Thyroid gland (tissue), 4 donors: ENCODE data around the gene PCP2. TPM values are rescaled to one million over a fixed set of nuclear protein-coding genes. Genes with fewer than 3 reads are reported as not detected.

Source experiments
- DNase-seq, 2 donors: peaks; one replicate each; pipeline ENCODE4 v3.0.0-alpha.2; 2019
- H3K27ac ChIP-seq, 3 donors: fragments of 200-600 bp; sonication (generic); 1 replicate in 2 of 3; 2 replicates in 1 of 3; pipeline ENCODE4 v1.5.1; 2016 to 2019; ENCODE audit warnings: mild to moderate bottlenecking in 1 of 3, moderate library complexity in 1 of 3
- H3K27me3 ChIP-seq: fragments of 200-600 bp; sonication (generic); one replicate; pipeline ENCODE4 v1.5.1; 2019
- H3K36me3 ChIP-seq, 2 donors: fragments of 200-600 bp; sonication (generic); one replicate each; pipeline ENCODE4 v1.5.1; 2016 to 2019
- H3K4me1 ChIP-seq, 2 donors: fragments of 200-600 bp; sonication (generic); one replicate each; pipeline ENCODE4 v1.5.1; 2017 to 2019
- H3K4me3 ChIP-seq, 3 donors: fragments of 200-600 bp; sonication (generic); replicated peaks in 1 of 3; 1 replicate in 2 of 3; 2 replicates in 1 of 3; pipeline ENCODE4 v1.5.1; 2016; ENCODE audit warnings: mild to moderate bottlenecking in 1 of 3
- H3K9me3 ChIP-seq: fragments of 200-600 bp; sonication (generic); one replicate; pipeline ENCODE4 v1.5.1; 2017
- CTCF ChIP-seq, 6 experiments: fragments of 200-600 bp in 3 of 6; fragments of 450-650 bp in 3 of 6; sonication (generic) in 3 of 6; IDR thresholded peaks; one replicate each; pipeline ENCODE4 v1.5.1; 2016 to 2019; ENCODE audit warnings: antibody characterized with exemption in 6 of 6, mild to moderate bottlenecking in 2 of 6, inconsistent platforms in 1 of 6, moderate library complexity in 1 of 6
- POLR2A ChIP-seq, 2 donors: fragments of 450-650 bp; IDR thresholded peaks; one replicate each; pipeline ENCODE4 v1.6.1; 2017; ENCODE audit warnings: antibody characterized with exemption in 2 of 2, mild to moderate bottlenecking in 2 of 2, moderate library complexity in 1 of 2
- WGBS, 2 donors: methylation state at CpG; one replicate each; pipeline ENCODE4 v1.1.5; 2017; 5-methylcytosine and 5-hydroxymethylcytosine counted together
- intact Hi-C: fragments of 100-400 bp; cut with DNase I; formaldehyde crosslinking; loops from one replicate; pipeline ENCODE4 v1.15.1; 2023
- total RNA-seq, 4 donors: library from RNA; depleted of rRNA; stranded (reverse); fragments of >200 nt; gene quantifications; one replicate each; pipeline ENCODE4 v1.2.3, GENCODE V29; 2016

PCP2 gene
- total RNA-seq, 4 donors from 2014 or later = 1.1 to 1.3 TPM; not detected in 2

- no peaks in the 10 kb centered on the region for H3K27me3 ChIP-seq
- no peak for TF ChIP-seq POLR2A (IDR thresholded peaks at IDR 0.05)
- no peak for TF ChIP-seq CTCF (IDR thresholded peaks at IDR 0.05)
- no peaks in the 10 kb centered on the region for H3K9me3 ChIP-seq
- no peak for DNase-seq
- peaks cover 23 to 26% of the 10 kb centered on the region in 2 donors for H3K4me1 ChIP-seq
- WGBS, 2 donors = 89 to 93% methylated on average over 24 to 31 of the region's 59 CpGs
- intact Hi-C loops = no loop called here
- H3K4me3 ChIP-seq = no peak overlapping the region
- peaks cover 3 to 15% of the 10 kb centered on the region in 2 donors for H3K36me3 ChIP-seq
- H3K27ac ChIP-seq = no peak overlapping the region
Measured at GRCh38 chr19:7614859-7615741, 18.4 kb downstream of the PCP2 start.

- Histone ChIP-seq H3K27ac (no peak overlapping the region), H3K36me3 (peaks cover 0 to 8% of the 10 kb centered on the region in 2 donors), H3K4me3 (no peak overlapping the region), H3K27me3 (no peaks in the 10 kb centered on the region), H3K9me3 (no peaks in the 10 kb centered on the region), H3K4me1 (peaks cover 6 to 7% of the 10 kb centered on the region in 2 donors)
- intact Hi-C loops = no loop called here
- WGBS, 2 donors = 95 to 96% methylated on average over 23 to 51 of the region's 81 CpGs
- TF ChIP-seq POLR2A (IDR thresholded peaks at IDR 0.05) (no peak), CTCF (IDR thresholded peaks at IDR 0.05) (no peak)
- no peak for DNase-seq
Measured at GRCh38 chr19:7612282-7613274, 20.9 kb downstream of the PCP2 start.

DNA sequence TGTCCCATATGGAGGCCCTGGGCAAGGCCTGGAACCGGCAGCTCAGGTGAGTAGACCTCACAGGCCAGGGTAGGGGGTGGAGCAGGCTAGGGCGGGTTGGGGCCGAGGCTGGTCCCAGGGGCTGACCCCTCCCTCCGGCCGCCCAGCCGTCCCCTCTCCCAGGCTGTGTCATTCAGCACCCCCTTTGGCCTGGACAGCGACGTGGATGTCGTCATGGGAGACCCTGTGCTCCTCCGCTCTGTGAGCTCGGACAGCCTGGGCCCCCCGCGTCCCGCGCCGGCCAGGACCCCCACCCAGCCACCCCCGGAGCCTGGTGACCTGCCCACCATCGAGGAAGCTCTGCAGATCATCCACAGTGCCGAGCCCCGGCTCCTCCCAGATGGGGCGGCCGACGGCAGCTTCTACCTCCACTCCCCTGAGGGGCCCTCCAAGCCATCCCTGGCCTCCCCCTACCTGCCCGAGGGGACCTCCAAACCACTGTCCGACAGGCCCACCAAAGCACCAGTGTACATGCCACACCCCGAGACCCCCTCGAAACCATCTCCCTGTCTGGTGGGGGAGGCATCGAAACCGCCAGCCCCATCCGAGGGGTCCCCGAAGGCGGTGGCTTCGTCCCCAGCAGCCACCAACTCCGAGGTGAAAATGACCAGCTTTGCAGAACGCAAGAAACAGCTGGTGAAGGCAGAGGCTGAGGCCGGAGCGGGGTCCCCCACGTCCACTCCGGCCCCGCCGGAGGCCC is 21.8 kb downstream of the PCP2 start:
- intact Hi-C loops = no loop called here

More for the DNA sequence above, 21.8 kb downstream of the PCP2 start:
- TF ChIP-seq POLR2A (IDR thresholded peaks at IDR 0.05) (no peak), CTCF (IDR thresholded peaks at IDR 0.05) (no peak)
- Histone ChIP-seq H3K36me3 (peaks cover 0 to 5% of the 10 kb centered on the region in 2 donors), H3K4me1 (peaks cover 4 to 6% of the 10 kb centered on the region in 2 donors), H3K4me3 (no peak overlapping the region), H3K9me3 (no peaks in the 10 kb centered on the region), H3K27me3 (no peaks in the 10 kb centered on the region), H3K27ac (no peak overlapping the region)
- WGBS, 2 donors = 94 to 96% methylated on average over 12 to 21 of the region's 41 CpGs
- DNase-seq = no peak
